Measurements from ENCODE around the gene GOLGA5. TPM values are rescaled to one million over a fixed set of nuclear protein-coding genes. Genes with fewer than 3 reads are reported as not detected.

Gene GOLGA5
- total RNA-seq, 3 donors from 2014 or later: 41.4 to 52.1 (median 49.8) TPM

DNA sequence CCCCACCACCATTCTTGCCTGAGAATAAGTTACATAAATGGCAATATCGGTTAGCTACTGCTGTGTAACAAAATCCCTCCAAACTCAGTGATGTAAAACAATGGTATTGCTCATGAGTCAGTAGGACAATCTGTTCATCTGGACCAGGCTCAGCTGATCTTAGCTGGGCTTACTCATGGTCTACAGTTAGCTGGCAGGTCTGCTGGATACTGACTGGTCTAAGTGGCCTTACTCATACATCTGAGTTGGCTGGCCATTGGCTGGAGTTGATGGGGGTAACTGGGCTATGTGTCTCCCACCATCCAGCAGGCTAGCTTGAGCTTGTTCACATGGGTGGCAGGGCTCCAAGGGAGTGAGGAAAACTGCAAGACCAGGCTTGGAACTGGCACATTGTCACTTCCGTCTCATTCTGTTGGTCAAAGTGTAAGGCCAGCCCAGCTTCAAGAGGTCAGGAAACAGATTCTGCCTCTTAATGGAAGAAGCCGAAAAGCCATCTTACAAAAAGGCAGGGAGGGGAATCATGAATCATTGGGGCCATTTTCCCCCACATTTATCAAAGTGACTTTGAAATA lies 72.2 kb downstream of the GOLGA5 start:
- DNase-seq (ENCODE audit: low spot score in 2 of 2): no peak
- peaks cover 5 to 6% of the 10 kb centered on the region in 2 donors for H3K9me3 ChIP-seq

DNA sequence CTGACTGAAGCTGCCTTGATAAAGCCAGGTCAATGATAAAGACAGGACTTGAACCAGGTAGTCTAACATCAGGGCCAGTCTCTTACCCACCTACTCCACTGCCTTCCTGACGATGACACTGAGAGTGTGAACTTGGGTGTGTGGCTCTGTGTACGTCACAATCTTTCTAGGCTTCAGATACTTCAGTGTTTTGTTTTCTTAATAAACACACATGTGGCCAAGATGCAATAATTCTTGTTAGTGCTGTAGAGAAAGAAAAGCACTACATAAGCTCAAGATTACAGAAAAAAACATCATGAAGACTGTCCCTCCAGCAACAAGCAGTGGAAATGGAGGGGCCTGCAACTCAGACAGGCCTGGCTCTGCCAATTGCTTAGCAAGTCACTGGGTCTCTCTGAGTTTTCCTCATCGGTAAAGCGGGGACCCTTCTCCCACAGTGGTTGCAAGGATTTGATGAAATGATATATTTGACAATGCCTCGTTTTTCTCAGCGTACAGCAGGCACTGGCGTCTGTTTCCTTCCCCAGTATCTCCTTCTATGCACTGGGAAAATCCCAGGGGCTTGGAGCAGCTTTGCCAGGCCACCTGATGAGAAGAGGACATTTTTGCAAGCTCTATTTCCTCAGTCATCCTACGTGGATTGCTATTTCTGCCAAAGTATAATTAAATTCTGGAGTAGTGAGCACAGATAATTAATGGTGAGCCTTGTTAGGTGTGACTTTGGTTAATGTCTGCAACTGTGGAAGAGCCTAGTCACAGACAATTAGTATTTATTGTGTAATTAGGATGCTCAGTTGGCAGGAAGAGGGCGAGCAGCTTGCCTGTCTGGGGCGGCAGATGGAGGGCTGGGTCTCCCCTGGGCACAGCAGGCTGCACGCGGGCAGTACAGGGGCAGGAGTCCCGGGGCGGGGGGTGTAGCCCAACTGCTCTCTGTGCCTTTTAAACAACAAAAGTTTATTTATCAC lies 73.1 kb downstream of the GOLGA5 start:
- intact Hi-C loops (cut with DNase I; ENCODE audit: low total_unique reads): no loop called here
- Histone ChIP-seq H3K9me3 (peaks cover 5 to 6% of the 10 kb centered on the region in 2 donors), H3K4me1 (no peaks in the 10 kb centered on the region), H3K27ac (no peak overlapping the region), H3K4me3 (no peak overlapping the region), H3K36me3 (no peaks in the 10 kb centered on the region), H3K27me3 (no peaks in the 10 kb centered on the region)
- no peak for TF ChIP-seq POLR2AphosphoS5 (IDR thresholded peaks at IDR 0.05)
- TF ChIP-seq CTCF (IDR thresholded peaks at IDR 0.05): no peak
- no peak for TF ChIP-seq POLR2A (IDR thresholded peaks at IDR 0.05)
- no peak for DNase-seq (ENCODE audit: low spot score in 2 of 2)

More for the DNA sequence above, 72.2 kb downstream of the GOLGA5 start:
- Histone ChIP-seq H3K36me3 (no peaks in the 10 kb centered on the region), H3K4me3 (no peak overlapping the region), H3K27me3 (no peaks in the 10 kb centered on the region), H3K27ac (no peak overlapping the region), H3K4me1 (no peaks in the 10 kb centered on the region)
- TF ChIP-seq POLR2A (IDR thresholded peaks at IDR 0.05): no peak
- no peak for TF ChIP-seq CTCF (IDR thresholded peaks at IDR 0.05)
- no peak for TF ChIP-seq POLR2AphosphoS5 (IDR thresholded peaks at IDR 0.05)
- intact Hi-C loops (cut with DNase I; ENCODE audit: low total_unique reads): no loop called here

DNA sequence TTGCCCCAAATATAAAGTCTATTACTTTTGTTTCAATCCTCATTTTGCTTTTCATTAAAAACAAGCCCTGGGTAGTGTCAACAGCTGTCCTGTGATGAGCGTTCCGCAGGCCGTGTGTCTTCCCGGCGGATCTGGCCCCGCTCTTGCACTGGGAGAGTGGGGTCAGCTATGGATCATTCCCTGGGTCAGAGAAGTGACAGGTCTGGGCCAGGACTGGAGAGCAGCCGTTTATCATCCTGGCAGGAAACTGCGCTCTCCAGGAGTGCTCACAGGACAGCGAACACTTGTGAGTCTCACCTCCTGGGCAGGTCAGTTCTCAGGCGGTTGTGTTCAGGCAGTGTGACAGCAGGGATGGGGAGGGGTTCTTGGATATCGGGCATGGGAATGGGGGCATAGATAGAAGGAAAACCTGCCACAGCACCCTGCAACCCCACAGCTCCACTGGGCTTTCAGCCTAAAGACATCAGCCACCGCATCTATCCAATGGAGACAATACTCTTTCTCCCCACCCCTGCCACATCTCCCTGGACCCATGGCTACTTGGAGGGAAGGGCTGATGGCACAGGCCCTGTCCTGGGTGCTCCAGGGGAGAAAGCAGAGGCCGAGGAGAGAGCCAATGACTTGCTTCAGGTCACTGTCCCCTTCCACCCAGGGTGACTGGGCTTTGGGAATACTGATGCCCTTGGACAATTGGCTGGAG lies 81.0 kb downstream of the GOLGA5 start:
- H3K4me3 ChIP-seq: no peak overlapping the region
- H3K4me1 ChIP-seq: no peaks in the 10 kb centered on the region
- no peaks in the 10 kb centered on the region for H3K36me3 ChIP-seq
- no peaks in the 10 kb centered on the region for H3K9me3 ChIP-seq
- H3K27me3 ChIP-seq: no peaks in the 10 kb centered on the region
- no peak overlapping the region for H3K27ac ChIP-seq
- TF ChIP-seq POLR2A (IDR thresholded peaks at IDR 0.05) (no peak), CTCF (IDR thresholded peaks at IDR 0.05) (no peak), POLR2AphosphoS5 (IDR thresholded peaks at IDR 0.05) (no peak)
- intact Hi-C loops (cut with DNase I; ENCODE audit: low total_unique reads): no loop called here
- DNase-seq (ENCODE audit: low spot score in 2 of 2): no peak

DNA sequence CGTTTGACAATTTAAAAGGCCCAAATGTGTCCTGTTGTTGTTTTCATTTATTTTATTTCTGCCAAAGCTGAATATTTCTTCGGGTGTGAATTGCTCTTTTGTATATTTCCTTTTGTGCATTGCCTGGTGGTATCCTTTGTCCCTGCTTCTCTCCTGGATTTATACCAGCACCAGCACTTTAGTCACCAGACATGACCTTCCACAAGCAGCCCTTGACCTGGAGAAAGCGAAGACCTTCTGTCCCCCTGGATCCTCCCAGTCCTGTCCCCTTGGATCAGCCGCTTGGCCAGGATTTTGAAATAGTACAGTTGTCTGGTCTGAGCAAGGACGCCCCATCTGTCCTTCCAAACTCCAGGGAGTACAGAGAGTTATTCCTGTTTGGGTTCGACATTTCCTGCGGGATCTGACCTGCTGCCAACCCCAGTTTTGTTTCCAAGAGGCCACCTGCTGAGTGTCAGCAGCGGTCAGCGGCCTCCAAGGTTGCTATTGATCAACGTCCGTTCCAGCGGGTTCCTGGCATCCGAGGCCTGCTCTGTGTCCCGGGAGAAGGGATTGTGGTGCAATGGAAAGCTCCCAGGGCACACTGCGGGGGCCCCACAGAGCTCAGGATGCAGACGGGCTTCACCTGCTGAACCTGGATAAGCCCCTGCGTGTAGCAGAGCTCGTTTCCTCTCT lies 83.8 kb downstream of the GOLGA5 start:
- intact Hi-C loops (cut with DNase I; ENCODE audit: low total_unique reads): no loop called here
- H3K9me3 ChIP-seq: no peaks in the 10 kb centered on the region
- no peak for DNase-seq (ENCODE audit: low spot score in 2 of 2)
- no peaks in the 10 kb centered on the region for H3K4me1 ChIP-seq
- TF ChIP-seq CTCF (IDR thresholded peaks at IDR 0.05): no peak
- TF ChIP-seq POLR2A (IDR thresholded peaks at IDR 0.05): no peak
- TF ChIP-seq POLR2AphosphoS5 (IDR thresholded peaks at IDR 0.05): peak in 1 of 3 donors; percentile 55
- peaks cover 0 to 8% of the 10 kb centered on the region in 2 donors for H3K27me3 ChIP-seq
- H3K36me3 ChIP-seq: no peaks in the 10 kb centered on the region
- no peak overlapping the region for H3K4me3 ChIP-seq
- H3K27ac ChIP-seq: no peak overlapping the region
